Activated CD4-positive, alpha-beta T cell treated with anti-CD3 and anti-CD28 coated beads for 4 hours (primary cell): ENCODE measurements around the gene NLRP10.
"Not testable (repeated sequence)": the region's sequence is repeated elsewhere in the genome, so short reads cannot be mapped to it uniquely, and the experiment has no call there.

Source experiments
- DNase-seq, 2 donors: peaks; one replicate each; pipeline ENCODE4 v3.0.0-alpha.2; 2020

Gene NLRP10

GRCh38 chr11:7965386-7965785, at the start of gene NLRP10:
NLRP10 (minus strand) TSS chr11:7965447; CDS start chr11:7963495, 1,952 bp downstream.
- no peak for DNase-seq

GRCh38 chr11:8013833-8014232, 48.6 kb upstream of the NLRP10 start:
- no peak for DNase-seq

GRCh38 chr11:8011981-8012444, 46.8 kb upstream of the NLRP10 start:
- DNase-seq: no peak

- DNase-seq: no peak
Measured at GRCh38 chr11:8011371-8011770, 46.1 kb upstream of the NLRP10 start.

- no peak for DNase-seq
Measured at GRCh38 chr11:8009856-8010255, 44.6 kb upstream of the NLRP10 start.

- no peak for DNase-seq
Measured at GRCh38 chr11:8008212-8008611, 43.0 kb upstream of the NLRP10 start.

- DNase-seq: peak; percentile 19 to 60
Measured at GRCh38 chr11:8006349-8006977, 41.2 kb upstream of the NLRP10 start.

GRCh38 chr11:8005556-8005955, 40.3 kb upstream of the NLRP10 start:
- no peak for DNase-seq

GRCh38 chr11:8004008-8004407, 38.8 kb upstream of the NLRP10 start:
- DNase-seq: no peak

- no peak for DNase-seq
Measured at GRCh38 chr11:8003187-8003586, 37.9 kb upstream of the NLRP10 start.

- no peak for DNase-seq
Measured at GRCh38 chr11:8002676-8003075, 37.4 kb upstream of the NLRP10 start.

- no peak for DNase-seq
Measured at GRCh38 chr11:8000390-8000789, 35.1 kb upstream of the NLRP10 start.

- DNase-seq: no peak
Measured at GRCh38 chr11:7999795-8000194, 34.5 kb upstream of the NLRP10 start.

GRCh38 chr11:7994581-7995278, 29.5 kb upstream of the NLRP10 start:
- no peak for DNase-seq

GRCh38 chr11:7987560-7987883, 22.3 kb upstream of the NLRP10 start:
- DNase-seq: not testable (repeated sequence)

- DNase-seq: peak; percentile 86 to 90
Measured at GRCh38 chr11:7986768-7987559, 21.7 kb upstream of the NLRP10 start, which contains the start of gene EIF3F. EIF3F (plus strand) TSS chr11:7987337; CDS start chr11:7987353, 16 bp downstream.

GRCh38 chr11:7983832-7984590, 18.8 kb upstream of the NLRP10 start:
- DNase-seq: no peak

- DNase-seq: no peak
Measured at GRCh38 chr11:7982582-7983119, 17.4 kb upstream of the NLRP10 start.

GRCh38 chr11:7981619-7982157, 16.4 kb upstream of the NLRP10 start:
- DNase-seq: no peak

GRCh38 chr11:7977232-7977917, 12.1 kb upstream of the NLRP10 start:
- DNase-seq: no peak

GRCh38 chr11:7974668-7975067, 9.4 kb upstream of the NLRP10 start:
- no peak for DNase-seq

- no peak for DNase-seq
Measured at GRCh38 chr11:7973011-7973410, 7.8 kb upstream of the NLRP10 start.
